ENCODE results near the gene MIPEP.
"Not testable (repeated sequence)": the region's sequence is repeated elsewhere in the genome, so short reads cannot be mapped to it uniquely, and the experiment has no call there.

Gene MIPEP

GRCh38 chr13:23770428-23770827 lies 118.8 kb downstream of the MIPEP start:
- Histone ChIP-seq H3K9me3 (ENCODE audit: control insufficient read depth in 1 of 2, low read length in 2 of 2) (no peaks in the 10 kb centered on the region), H3K4me1 (ENCODE audit: control insufficient read depth in 1 of 2, insufficient read depth in 2 of 2, low read length in 2 of 2) (no peaks in the 10 kb centered on the region), H3K27ac (ENCODE audit: low read depth, low read length) (no peak overlapping the region), H3K36me3 (ENCODE audit: control insufficient read depth in 1 of 2, insufficient read depth in 2 of 2, low read length in 2 of 2) (no peaks in the 10 kb centered on the region), H3K27me3 (ENCODE audit: control insufficient read depth in 1 of 2, insufficient read depth in 2 of 2, low read length in 2 of 2) (no peaks in the 10 kb centered on the region), H3K9ac (ENCODE audit: low read depth in 1 of 2, low read length in 2 of 2) (no peak overlapping the region), H3K4me3 (ENCODE audit: low read depth in 1 of 2, low read length in 2 of 2) (no peak overlapping the region)

GRCh38 chr13:23769401-23769800 lies 119.8 kb downstream of the MIPEP start:
- no peaks in the 10 kb centered on the region for H3K9me3 ChIP-seq (ENCODE audit: control insufficient read depth in 1 of 2, low read length in 2 of 2)
- no peaks in the 10 kb centered on the region for H3K27me3 ChIP-seq (ENCODE audit: control insufficient read depth in 1 of 2, insufficient read depth in 2 of 2, low read length in 2 of 2)
- no peak overlapping the region for H3K27ac ChIP-seq (ENCODE audit: low read depth, low read length)
- no peak overlapping the region for H3K9ac ChIP-seq (ENCODE audit: low read depth in 1 of 2, low read length in 2 of 2)
- H3K36me3 ChIP-seq (ENCODE audit: control insufficient read depth in 1 of 2, insufficient read depth in 2 of 2, low read length in 2 of 2): no peaks in the 10 kb centered on the region
- no peaks in the 10 kb centered on the region for H3K4me1 ChIP-seq (ENCODE audit: control insufficient read depth in 1 of 2, insufficient read depth in 2 of 2, low read length in 2 of 2)
- no peak overlapping the region for H3K4me3 ChIP-seq (ENCODE audit: low read depth in 1 of 2, low read length in 2 of 2)

GRCh38 chr13:23767838-23768237 lies 121.4 kb downstream of the MIPEP start:
- no peak overlapping the region for H3K4me3 ChIP-seq (ENCODE audit: low read depth in 1 of 2, low read length in 2 of 2)
- no peak overlapping the region for H3K9ac ChIP-seq (ENCODE audit: low read depth in 1 of 2, low read length in 2 of 2)
- H3K36me3 ChIP-seq (ENCODE audit: control insufficient read depth in 1 of 2, insufficient read depth in 2 of 2, low read length in 2 of 2): no peaks in the 10 kb centered on the region
- no peaks in the 10 kb centered on the region for H3K4me1 ChIP-seq (ENCODE audit: control insufficient read depth in 1 of 2, insufficient read depth in 2 of 2, low read length in 2 of 2)
- H3K27me3 ChIP-seq (ENCODE audit: control insufficient read depth in 1 of 2, insufficient read depth in 2 of 2, low read length in 2 of 2): no peaks in the 10 kb centered on the region
- no peak overlapping the region for H3K27ac ChIP-seq (ENCODE audit: low read depth, low read length)
- no peaks in the 10 kb centered on the region for H3K9me3 ChIP-seq (ENCODE audit: control insufficient read depth in 1 of 2, low read length in 2 of 2)

GRCh38 chr13:23766939-23767338 lies 122.3 kb downstream of the MIPEP start:
- no peaks in the 10 kb centered on the region for H3K9me3 ChIP-seq (ENCODE audit: control insufficient read depth in 1 of 2, low read length in 2 of 2)
- H3K9ac ChIP-seq (ENCODE audit: low read depth in 1 of 2, low read length in 2 of 2): no peak overlapping the region
- H3K27me3 ChIP-seq (ENCODE audit: control insufficient read depth in 1 of 2, insufficient read depth in 2 of 2, low read length in 2 of 2): no peaks in the 10 kb centered on the region
- H3K36me3 ChIP-seq (ENCODE audit: control insufficient read depth in 1 of 2, insufficient read depth in 2 of 2, low read length in 2 of 2): no peaks in the 10 kb centered on the region
- H3K27ac ChIP-seq (ENCODE audit: low read depth, low read length): no peak overlapping the region
- no peak overlapping the region for H3K4me3 ChIP-seq (ENCODE audit: low read depth in 1 of 2, low read length in 2 of 2)
- H3K4me1 ChIP-seq (ENCODE audit: control insufficient read depth in 1 of 2, insufficient read depth in 2 of 2, low read length in 2 of 2): no peaks in the 10 kb centered on the region

- no peaks in the 10 kb centered on the region for H3K36me3 ChIP-seq (ENCODE audit: control insufficient read depth in 1 of 2, insufficient read depth in 2 of 2, low read length in 2 of 2)
- no peaks in the 10 kb centered on the region for H3K4me1 ChIP-seq (ENCODE audit: control insufficient read depth in 1 of 2, insufficient read depth in 2 of 2, low read length in 2 of 2)
- H3K27ac ChIP-seq (ENCODE audit: low read depth, low read length): no peak overlapping the region
- H3K4me3 ChIP-seq (ENCODE audit: low read depth in 1 of 2, low read length in 2 of 2): no peak overlapping the region
- no peaks in the 10 kb centered on the region for H3K27me3 ChIP-seq (ENCODE audit: control insufficient read depth in 1 of 2, insufficient read depth in 2 of 2, low read length in 2 of 2)
- no peak overlapping the region for H3K9ac ChIP-seq (ENCODE audit: low read depth in 1 of 2, low read length in 2 of 2)
- no peaks in the 10 kb centered on the region for H3K9me3 ChIP-seq (ENCODE audit: control insufficient read depth in 1 of 2, low read length in 2 of 2)
Measured at GRCh38 chr13:23766283-23766682, 122.9 kb downstream of the MIPEP start.

GRCh38 chr13:23765531-23765930 lies 123.7 kb downstream of the MIPEP start:
- Histone ChIP-seq H3K4me1 (ENCODE audit: control insufficient read depth in 1 of 2, insufficient read depth in 2 of 2, low read length in 2 of 2) (no peaks in the 10 kb centered on the region), H3K9me3 (ENCODE audit: control insufficient read depth in 1 of 2, low read length in 2 of 2) (no peaks in the 10 kb centered on the region), H3K4me3 (ENCODE audit: low read depth in 1 of 2, low read length in 2 of 2) (no peak overlapping the region), H3K27me3 (ENCODE audit: control insufficient read depth in 1 of 2, insufficient read depth in 2 of 2, low read length in 2 of 2) (no peaks in the 10 kb centered on the region), H3K36me3 (ENCODE audit: control insufficient read depth in 1 of 2, insufficient read depth in 2 of 2, low read length in 2 of 2) (no peaks in the 10 kb centered on the region), H3K9ac (ENCODE audit: low read depth in 1 of 2, low read length in 2 of 2) (no peak overlapping the region), H3K27ac (ENCODE audit: low read depth, low read length) (no peak overlapping the region)

GRCh38 chr13:23763318-23763717 lies 125.9 kb downstream of the MIPEP start:
- no peak overlapping the region for H3K9ac ChIP-seq (ENCODE audit: low read depth in 1 of 2, low read length in 2 of 2)
- no peaks in the 10 kb centered on the region for H3K27me3 ChIP-seq (ENCODE audit: control insufficient read depth in 1 of 2, insufficient read depth in 2 of 2, low read length in 2 of 2)
- no peaks in the 10 kb centered on the region for H3K4me1 ChIP-seq (ENCODE audit: control insufficient read depth in 1 of 2, insufficient read depth in 2 of 2, low read length in 2 of 2)
- no peak overlapping the region for H3K4me3 ChIP-seq (ENCODE audit: low read depth in 1 of 2, low read length in 2 of 2)
- H3K36me3 ChIP-seq (ENCODE audit: control insufficient read depth in 1 of 2, insufficient read depth in 2 of 2, low read length in 2 of 2): no peaks in the 10 kb centered on the region
- no peaks in the 10 kb centered on the region for H3K9me3 ChIP-seq (ENCODE audit: control insufficient read depth in 1 of 2, low read length in 2 of 2)
- no peak overlapping the region for H3K27ac ChIP-seq (ENCODE audit: low read depth, low read length)

GRCh38 chr13:23761760-23762159 lies 127.4 kb downstream of the MIPEP start:
- H3K27me3 ChIP-seq (ENCODE audit: control insufficient read depth in 1 of 2, insufficient read depth in 2 of 2, low read length in 2 of 2); H3K9ac ChIP-seq (ENCODE audit: low read depth in 1 of 2, low read length in 2 of 2); H3K36me3 ChIP-seq (ENCODE audit: control insufficient read depth in 1 of 2, insufficient read depth in 2 of 2, low read length in 2 of 2); H3K4me3 ChIP-seq (ENCODE audit: low read depth in 1 of 2, low read length in 2 of 2); H3K4me1 ChIP-seq (ENCODE audit: control insufficient read depth in 1 of 2, insufficient read depth in 2 of 2, low read length in 2 of 2); H3K27ac ChIP-seq (ENCODE audit: low read depth, low read length); H3K9me3 ChIP-seq (ENCODE audit: control insufficient read depth in 1 of 2, low read length in 2 of 2): not testable (repeated sequence)

GRCh38 chr13:23760000-23760399 lies 129.2 kb downstream of the MIPEP start:
- no peaks in the 10 kb centered on the region for H3K4me1 ChIP-seq (ENCODE audit: control insufficient read depth in 1 of 2, insufficient read depth in 2 of 2, low read length in 2 of 2)
- no peaks in the 10 kb centered on the region for H3K36me3 ChIP-seq (ENCODE audit: control insufficient read depth in 1 of 2, insufficient read depth in 2 of 2, low read length in 2 of 2)
- H3K9me3 ChIP-seq (ENCODE audit: control insufficient read depth in 1 of 2, low read length in 2 of 2): no peaks in the 10 kb centered on the region
- no peak overlapping the region for H3K4me3 ChIP-seq (ENCODE audit: low read depth in 1 of 2, low read length in 2 of 2)
- H3K9ac ChIP-seq (ENCODE audit: low read depth in 1 of 2, low read length in 2 of 2): no peak overlapping the region
- no peaks in the 10 kb centered on the region for H3K27me3 ChIP-seq (ENCODE audit: control insufficient read depth in 1 of 2, insufficient read depth in 2 of 2, low read length in 2 of 2)
- no peak overlapping the region for H3K27ac ChIP-seq (ENCODE audit: low read depth, low read length)

- Histone ChIP-seq H3K27ac (ENCODE audit: low read depth, low read length) (no peak overlapping the region), H3K4me1 (ENCODE audit: control insufficient read depth in 1 of 2, insufficient read depth in 2 of 2, low read length in 2 of 2) (no peaks in the 10 kb centered on the region), H3K4me3 (ENCODE audit: low read depth in 1 of 2, low read length in 2 of 2) (no peak overlapping the region)
Measured at GRCh38 chr13:23758798-23759527, 130.2 kb downstream of the MIPEP start.

GRCh38 chr13:23754997-23755396 lies 134.2 kb downstream of the MIPEP start:
- Histone ChIP-seq H3K4me1 (ENCODE audit: control insufficient read depth in 1 of 2, insufficient read depth in 2 of 2, low read length in 2 of 2) (peaks cover 0 to 6% of the 10 kb centered on the region in 2 donors), H3K4me3 (ENCODE audit: low read depth in 1 of 2, low read length in 2 of 2) (no peak overlapping the region), H3K27ac (ENCODE audit: low read depth, low read length) (no peak overlapping the region), H3K36me3 (ENCODE audit: control insufficient read depth in 1 of 2, insufficient read depth in 2 of 2, low read length in 2 of 2) (no peaks in the 10 kb centered on the region), H3K9ac (ENCODE audit: low read depth in 1 of 2, low read length in 2 of 2) (no peak overlapping the region), H3K27me3 (ENCODE audit: control insufficient read depth in 1 of 2, insufficient read depth in 2 of 2, low read length in 2 of 2) (no peaks in the 10 kb centered on the region), H3K9me3 (ENCODE audit: control insufficient read depth in 1 of 2, low read length in 2 of 2) (no peaks in the 10 kb centered on the region)

More at GRCh38 chr13:23758798-23759527, 130.2 kb downstream of the MIPEP start:
- H3K27me3 ChIP-seq (ENCODE audit: control insufficient read depth in 1 of 2, insufficient read depth in 2 of 2, low read length in 2 of 2): no peaks in the 10 kb centered on the region
- H3K36me3 ChIP-seq (ENCODE audit: control insufficient read depth in 1 of 2, insufficient read depth in 2 of 2, low read length in 2 of 2): no peaks in the 10 kb centered on the region
- H3K9me3 ChIP-seq (ENCODE audit: control insufficient read depth in 1 of 2, low read length in 2 of 2): no peaks in the 10 kb centered on the region
- no peak overlapping the region for H3K9ac ChIP-seq (ENCODE audit: low read depth in 1 of 2, low read length in 2 of 2)

Measured in duodenal mucosa (tissue), 2 donors.